ENCODE results near the gene ACKR2. TPM values are rescaled to one million over a fixed set of nuclear protein-coding genes. Genes with fewer than 3 reads are reported as not detected.

Gene ACKR2
- polyA plus RNA-seq, 1 donor from 2014 or later: not detected

DNA sequence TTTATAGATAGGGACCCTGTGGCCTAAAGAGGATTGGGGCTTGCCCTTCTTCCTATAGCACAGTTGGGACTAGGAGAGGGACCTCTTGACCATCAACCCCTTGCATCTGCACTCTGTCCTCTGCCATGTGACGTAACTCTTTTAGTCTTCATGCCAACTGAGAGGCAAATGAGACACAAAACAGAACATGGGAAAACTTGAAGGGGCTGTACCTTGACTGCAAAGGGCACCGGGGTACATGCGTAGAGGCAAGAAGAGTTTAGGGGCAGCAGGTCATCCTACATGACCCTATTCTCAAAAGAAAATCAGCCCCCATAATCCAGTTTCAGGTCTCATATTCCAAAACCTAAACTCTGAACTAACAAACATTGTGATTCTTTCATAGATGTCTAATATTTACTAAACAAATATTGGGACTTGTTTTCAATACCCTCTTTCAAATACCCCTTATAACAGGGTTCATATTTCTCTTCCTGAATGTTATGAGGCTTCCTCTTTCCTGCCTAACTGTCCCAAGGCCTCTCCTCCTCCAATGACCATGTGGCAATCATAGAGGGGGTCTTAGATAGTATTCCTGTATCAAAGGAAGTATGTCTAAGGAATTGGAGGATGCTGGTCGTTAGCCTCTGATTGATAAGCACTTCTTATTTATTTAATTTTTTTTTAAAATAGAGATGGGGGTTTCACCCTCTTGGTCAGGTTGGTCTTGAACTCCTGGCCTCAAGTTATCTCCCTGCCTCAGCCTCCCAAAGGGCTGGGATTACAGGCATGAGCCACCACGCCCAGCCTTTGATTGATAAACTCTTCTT, 20.6 kb downstream of the ACKR2 start (continued):
- TF ChIP-seq, protein P1, sequence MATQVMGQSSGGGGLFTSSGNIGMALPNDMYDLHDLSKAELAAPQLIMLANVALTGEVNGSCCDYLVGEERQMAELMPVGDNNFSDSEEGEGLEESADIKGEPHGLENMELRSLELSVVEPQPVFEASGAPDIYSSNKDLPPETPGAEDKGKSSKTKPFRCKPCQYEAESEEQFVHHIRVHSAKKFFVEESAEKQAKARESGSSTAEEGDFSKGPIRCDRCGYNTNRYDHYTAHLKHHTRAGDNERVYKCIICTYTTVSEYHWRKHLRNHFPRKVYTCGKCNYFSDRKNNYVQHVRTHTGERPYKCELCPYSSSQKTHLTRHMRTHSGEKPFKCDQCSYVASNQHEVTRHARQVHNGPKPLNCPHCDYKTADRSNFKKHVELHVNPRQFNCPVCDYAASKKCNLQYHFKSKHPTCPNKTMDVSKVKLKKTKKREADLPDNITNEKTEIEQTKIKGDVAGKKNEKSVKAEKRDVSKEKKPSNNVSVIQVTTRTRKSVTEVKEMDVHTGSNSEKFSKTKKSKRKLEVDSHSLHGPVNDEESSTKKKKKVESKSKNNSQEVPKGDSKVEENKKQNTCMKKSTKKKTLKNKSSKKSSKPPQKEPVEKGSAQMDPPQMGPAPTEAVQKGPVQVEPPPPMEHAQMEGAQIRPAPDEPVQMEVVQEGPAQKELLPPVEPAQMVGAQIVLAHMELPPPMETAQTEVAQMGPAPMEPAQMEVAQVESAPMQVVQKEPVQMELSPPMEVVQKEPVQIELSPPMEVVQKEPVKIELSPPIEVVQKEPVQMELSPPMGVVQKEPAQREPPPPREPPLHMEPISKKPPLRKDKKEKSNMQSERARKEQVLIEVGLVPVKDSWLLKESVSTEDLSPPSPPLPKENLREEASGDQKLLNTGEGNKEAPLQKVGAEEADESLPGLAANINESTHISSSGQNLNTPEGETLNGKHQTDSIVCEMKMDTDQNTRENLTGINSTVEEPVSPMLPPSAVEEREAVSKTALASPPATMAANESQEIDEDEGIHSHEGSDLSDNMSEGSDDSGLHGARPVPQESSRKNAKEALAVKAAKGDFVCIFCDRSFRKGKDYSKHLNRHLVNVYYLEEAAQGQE (IDR thresholded peaks at IDR 0.05; ENCODE audit: borderline replicate concordance): no peak
- TF ChIP-seq RAD21 (conservative IDR thresholded peaks at IDR 0.05) (no peak), SMC3 (conservative IDR thresholded peaks at IDR 0.05; ENCODE audit: poor library complexity) (no peak)

DNA sequence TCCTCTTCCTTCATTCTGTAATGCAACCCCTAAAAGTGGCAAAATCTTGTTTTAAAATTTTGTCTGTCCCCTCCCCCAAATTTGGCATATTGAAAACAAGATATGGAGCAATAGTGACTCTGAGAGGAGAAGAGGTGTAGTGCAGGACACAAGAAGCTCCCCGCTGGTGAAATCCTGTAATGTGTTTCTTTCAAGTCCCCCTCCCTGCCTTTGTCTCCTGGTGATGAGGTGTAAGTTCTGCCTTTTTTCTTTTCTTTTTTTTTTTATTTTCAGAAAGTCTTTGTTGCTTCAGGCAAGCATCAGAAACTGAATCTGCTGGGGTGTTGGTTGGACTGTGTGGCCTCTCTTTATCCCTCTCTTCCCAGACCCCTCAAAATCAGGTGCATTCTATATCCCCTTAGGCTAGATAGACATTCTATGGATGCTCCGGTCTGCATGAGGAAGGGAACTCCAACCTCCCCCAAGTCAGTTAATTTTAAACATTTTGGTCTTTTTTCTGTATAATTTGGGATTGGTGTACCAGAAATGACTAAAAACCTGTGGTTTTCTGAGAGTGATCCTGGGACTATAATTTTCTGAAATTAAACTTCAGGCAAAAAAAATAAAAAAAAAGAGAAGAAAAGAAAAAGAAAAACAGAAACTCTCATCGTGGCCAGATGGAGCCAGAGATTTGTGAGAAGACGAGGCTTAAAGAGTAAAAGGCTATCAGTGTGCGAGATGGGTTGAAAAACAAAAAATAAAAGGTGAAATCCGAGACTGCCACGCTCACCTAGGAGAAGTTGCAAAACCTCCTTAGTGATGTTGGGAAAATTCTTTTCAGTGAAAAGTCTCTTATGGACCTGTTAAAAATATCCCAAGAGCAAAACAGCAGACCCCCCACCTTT, 21.4 kb downstream of the ACKR2 start:
- no peak overlapping the region for H3K9ac ChIP-seq (ENCODE audit: low read length)
- H3K27ac ChIP-seq (ENCODE audit: low read length): no peak overlapping the region
- no peak overlapping the region for H2AFZ ChIP-seq (ENCODE audit: low read depth, low read length)
- H3K9me3 ChIP-seq (ENCODE audit: low read length): no peaks in the 10 kb centered on the region
- TF ChIP-seq MXI1 (conservative IDR thresholded peaks at IDR 0.05; ENCODE audit: poor library complexity, severe bottlenecking): no peak
- TF ChIP-seq, protein P2, sequence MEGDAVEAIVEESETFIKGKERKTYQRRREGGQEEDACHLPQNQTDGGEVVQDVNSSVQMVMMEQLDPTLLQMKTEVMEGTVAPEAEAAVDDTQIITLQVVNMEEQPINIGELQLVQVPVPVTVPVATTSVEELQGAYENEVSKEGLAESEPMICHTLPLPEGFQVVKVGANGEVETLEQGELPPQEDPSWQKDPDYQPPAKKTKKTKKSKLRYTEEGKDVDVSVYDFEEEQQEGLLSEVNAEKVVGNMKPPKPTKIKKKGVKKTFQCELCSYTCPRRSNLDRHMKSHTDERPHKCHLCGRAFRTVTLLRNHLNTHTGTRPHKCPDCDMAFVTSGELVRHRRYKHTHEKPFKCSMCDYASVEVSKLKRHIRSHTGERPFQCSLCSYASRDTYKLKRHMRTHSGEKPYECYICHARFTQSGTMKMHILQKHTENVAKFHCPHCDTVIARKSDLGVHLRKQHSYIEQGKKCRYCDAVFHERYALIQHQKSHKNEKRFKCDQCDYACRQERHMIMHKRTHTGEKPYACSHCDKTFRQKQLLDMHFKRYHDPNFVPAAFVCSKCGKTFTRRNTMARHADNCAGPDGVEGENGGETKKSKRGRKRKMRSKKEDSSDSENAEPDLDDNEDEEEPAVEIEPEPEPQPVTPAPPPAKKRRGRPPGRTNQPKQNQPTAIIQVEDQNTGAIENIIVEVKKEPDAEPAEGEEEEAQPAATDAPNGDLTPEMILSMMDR (IDR thresholded peaks at IDR 0.05; ENCODE audit: poor library complexity, severe bottlenecking): no peak
- TF ChIP-seq, protein P1 (IDR thresholded peaks at IDR 0.05; ENCODE audit: borderline replicate concordance): no peak
- no peak for TF ChIP-seq EZH2 (IDR thresholded peaks at IDR 0.05; ENCODE audit: borderline replicate concordance, insufficient read depth, low read length, poor library complexity, severe bottlenecking)
- TF ChIP-seq RAD21 (conservative IDR thresholded peaks at IDR 0.05): no peak
- no peak for TF ChIP-seq EP300 (conservative IDR thresholded peaks at IDR 0.05; ENCODE audit: poor library complexity, severe bottlenecking)
- TF ChIP-seq SMC3 (conservative IDR thresholded peaks at IDR 0.05; ENCODE audit: poor library complexity): no peak
- no peak for TF ChIP-seq POLR2AphosphoS5 (IDR thresholded peaks at IDR 0.05)
- no peak for TF ChIP-seq TAF1 (IDR thresholded peaks at IDR 0.05; ENCODE audit: low read depth)
- no peaks in the 10 kb centered on the region for H3K36me3 ChIP-seq (ENCODE audit: insufficient read depth, low read length)
- H4K20me1 ChIP-seq (ENCODE audit: insufficient read depth): no peaks in the 10 kb centered on the region
- no peak overlapping the region for H3K4me2 ChIP-seq (ENCODE audit: low read length)
- no peaks in the 10 kb centered on the region for H3F3A ChIP-seq (ENCODE audit: insufficient read depth, low read length, poor library complexity, severe bottlenecking)
- H3K27me3 ChIP-seq (ENCODE audit: insufficient read depth, low read depth, low read length): no peaks in the 10 kb centered on the region
- H3K79me2 ChIP-seq (replicated peaks; ENCODE audit: insufficient read depth, low read length): no peaks in the 10 kb centered on the region
- no peak overlapping the region for H3K4me3 ChIP-seq (ENCODE audit: low read length)
- no peaks in the 10 kb centered on the region for H3K9me2 ChIP-seq (ENCODE audit: insufficient read depth, low read length)

Data from neural cell (in vitro differentiated cells).